ENCODE measurements around the gene NHLRC2. TPM values are rescaled to one million over a fixed set of nuclear protein-coding genes. Genes with fewer than 3 reads are reported as not detected.
"Not testable (repeated sequence)": the region's sequence is repeated elsewhere in the genome, so short reads cannot be mapped to it uniquely, and the experiment has no call there.

Gene NHLRC2
- total and polyA plus RNA-seq, 12 donors: 5.8 to 45.2 (median 24.9) TPM

- TF ChIP-seq POLR2A (IDR thresholded peaks at IDR 0.05) (no peak), CTCF (IDR thresholded peaks at IDR 0.05) (no peak)
- H3K4me3 ChIP-seq: no peak overlapping the region
- no peaks in the 10 kb centered on the region for H3K36me3 ChIP-seq (replicated peaks in 1 of 2)
- H3K4me1 ChIP-seq (replicated peaks in 1 of 2): no peaks in the 10 kb centered on the region
- DNase-seq: no peak
- H3K9me3 ChIP-seq (replicated peaks in 1 of 3): no peaks in the 10 kb centered on the region
- no peaks in the 10 kb centered on the region for H3K27me3 ChIP-seq
- no peak overlapping the region for H3K27ac ChIP-seq
- intact Hi-C loops (cut with DNase I): no loop called here
These were observed 82.8 kb downstream of the NHLRC2 start for GRCh38 chr10:113937258-113937657.

- no peak for TF ChIP-seq CTCF (IDR thresholded peaks at IDR 0.05)
- TF ChIP-seq POLR2A (IDR thresholded peaks at IDR 0.05): no peak
- H3K27ac ChIP-seq: no peak overlapping the region
- no peaks in the 10 kb centered on the region for H3K27me3 ChIP-seq
- H3K4me3 ChIP-seq: no peak overlapping the region
- no peaks in the 10 kb centered on the region for H3K4me1 ChIP-seq (replicated peaks in 1 of 2)
- H3K9me3 ChIP-seq (replicated peaks in 1 of 3): no peaks in the 10 kb centered on the region
- WGBS, 4 donors: 72 to 80% (median 77%) methylated on average over 7 of the region's 7 CpGs
- no peak for DNase-seq
- H3K36me3 ChIP-seq (replicated peaks in 1 of 2): no peaks in the 10 kb centered on the region
- intact Hi-C loops (cut with DNase I): no loop called here
These were observed 83.3 kb downstream of the NHLRC2 start for GRCh38 chr10:113937756-113938155.

GRCh38 chr10:113939212-113939860, 84.9 kb downstream of the NHLRC2 start:
- no peak overlapping the region for H3K4me3 ChIP-seq
- H3K27me3 ChIP-seq: no peaks in the 10 kb centered on the region
- no peak for TF ChIP-seq CTCF (IDR thresholded peaks at IDR 0.05)
- no peak for TF ChIP-seq POLR2A (IDR thresholded peaks at IDR 0.05)
- no peaks in the 10 kb centered on the region for H3K4me1 ChIP-seq (replicated peaks in 1 of 2)
- DNase-seq: no peak
- H3K27ac ChIP-seq: no peak overlapping the region
- intact Hi-C loops (cut with DNase I): no loop called here
- no peaks in the 10 kb centered on the region for H3K9me3 ChIP-seq (replicated peaks in 1 of 3)
- WGBS, 4 donors: 73 to 79% (median 75%) methylated on average over 7 of the region's 7 CpGs
- H3K36me3 ChIP-seq (replicated peaks in 1 of 2): no peaks in the 10 kb centered on the region

- no peaks in the 10 kb centered on the region for H3K4me1 ChIP-seq (replicated peaks in 1 of 2)
- no peak for DNase-seq
- no peaks in the 10 kb centered on the region for H3K27me3 ChIP-seq
- TF ChIP-seq POLR2A (IDR thresholded peaks at IDR 0.05) (no peak), CTCF (IDR thresholded peaks at IDR 0.05) (no peak)
- no peaks in the 10 kb centered on the region for H3K36me3 ChIP-seq (replicated peaks in 1 of 2)
- intact Hi-C loops (cut with DNase I): no loop called here
- no peaks in the 10 kb centered on the region for H3K9me3 ChIP-seq (replicated peaks in 1 of 3)
- no peak overlapping the region for H3K27ac ChIP-seq
- no peak overlapping the region for H3K4me3 ChIP-seq
- WGBS, 4 donors: 88 to 89% (median 89%) methylated on average over 4 of the region's 4 CpGs
These were observed 86.7 kb downstream of the NHLRC2 start for GRCh38 chr10:113941140-113941539.

- 90 to 96% (median 93%) methylated on average over 6 to 7 of the region's 7 CpGs for WGBS, 4 donors
These were observed 88.7 kb downstream of the NHLRC2 start for GRCh38 chr10:113943196-113943595.

More at GRCh38 chr10:113943196-113943595, 88.7 kb downstream of the NHLRC2 start:
- intact Hi-C loops (cut with DNase I); H3K27me3 ChIP-seq; H3K36me3 ChIP-seq (replicated peaks in 1 of 2); H3K4me1 ChIP-seq (replicated peaks in 1 of 2); DNase-seq; H3K4me3 ChIP-seq; H3K27ac ChIP-seq; H3K9me3 ChIP-seq (replicated peaks in 1 of 3): not testable (repeated sequence)
